SK-N-SH treated with all-trans-retinoic acid at 6 μM for 48 hours (cell line): ENCODE results near the gene USB1.

Experiments used
- ATAC-seq: fragments of 200-7000 bp; cut with Tn5 transposase; 3 replicates; pipeline ENCODE4 v1.9.1; 2020; ENCODE audit warnings: mild to moderate bottlenecking, moderate library complexity
- ARNTL ChIP-seq: fragments of 450-650 bp; formaldehyde crosslinking; IDR thresholded peaks from 2 replicates; pipeline ENCODE4 v1.5.0; 2020; ENCODE audit warnings: low read depth, mild to moderate bottlenecking, moderate library complexity, borderline replicate concordance
- BACH2 ChIP-seq: fragments of 250-450 bp; sonication (Bioruptor Pico); IDR thresholded peaks from 2 replicates; pipeline ENCODE4 v1.9.0; 2021; ENCODE audit warnings: mild to moderate bottlenecking, borderline replicate concordance
- CREB5 ChIP-seq: fragments of 250-450 bp; sonication (Bioruptor Pico); IDR thresholded peaks from 2 replicates; pipeline ENCODE4 v1.5.1; 2020; ENCODE audit warnings: low read depth, mild to moderate bottlenecking, moderate library complexity
- CSDC2 ChIP-seq: fragments of 250-450 bp; sonication (Bioruptor Pico); IDR thresholded peaks from 2 replicates; pipeline ENCODE4 v1.5.0; 2020; ENCODE audit warnings: mild to moderate bottlenecking, moderate library complexity
- CSRNP3 ChIP-seq: fragments of 250-450 bp; sonication (Bioruptor Pico); IDR thresholded peaks from 2 replicates; pipeline ENCODE4 v1.5.1; 2021; ENCODE audit warnings: mild to moderate bottlenecking, moderate library complexity
- GLIS3 ChIP-seq: fragments of 250-450 bp; sonication (Bioruptor Pico); IDR thresholded peaks from 2 replicates; pipeline ENCODE4 v1.5.0; 2020; ENCODE audit warnings: mild to moderate bottlenecking, moderate library complexity
- ISL1 ChIP-seq: fragments of 250-450 bp; sonication (Bioruptor Pico); IDR thresholded peaks from 2 replicates; pipeline ENCODE4 v2.1.2; 2022; ENCODE audit warnings: mild to moderate bottlenecking, moderate library complexity
- OSR1 ChIP-seq: fragments of 250-450 bp; sonication (Bioruptor Pico); IDR thresholded peaks from 2 replicates; pipeline ENCODE4 v1.8.0; 2022; ENCODE audit warnings: moderate library complexity, mild to moderate bottlenecking, inconsistent platforms
- PATZ1 ChIP-seq: fragments of 250-450 bp; sonication (Bioruptor Pico); IDR thresholded peaks from 2 replicates; pipeline ENCODE4 v1.8.0; 2020; ENCODE audit warnings: mild to moderate bottlenecking, moderate library complexity, borderline replicate concordance
- POU6F1 ChIP-seq: fragments of 250-450 bp; sonication (Bioruptor Pico); IDR thresholded peaks from 2 replicates; pipeline ENCODE4 v1.8.0; 2021; ENCODE audit warnings: low read depth, mild to moderate bottlenecking, moderate library complexity, borderline replicate concordance
- PPARA ChIP-seq: fragments of 250-450 bp; sonication (Bioruptor Pico); IDR thresholded peaks from 2 replicates; pipeline ENCODE4 v1.5.0; 2020; ENCODE audit warnings: mild to moderate bottlenecking, borderline replicate concordance
- RARB ChIP-seq: fragments of 250-450 bp; sonication (Bioruptor Pico); IDR thresholded peaks from 2 replicates; pipeline ENCODE4 v1.8.0; 2021; ENCODE audit warnings: mild to moderate bottlenecking, moderate library complexity
- SNAI2 ChIP-seq: fragments of 250-450 bp; sonication (Bioruptor Pico); IDR thresholded peaks from 2 replicates; pipeline ENCODE4 v1.5.0; 2020; ENCODE audit warnings: mild to moderate bottlenecking, moderate library complexity
- TOX ChIP-seq: fragments of 250-450 bp; sonication (Bioruptor Pico); IDR thresholded peaks from 2 replicates; pipeline ENCODE4 v1.8.0; 2021; ENCODE audit warnings: mild to moderate bottlenecking, moderate library complexity, borderline replicate concordance
- TSHZ2 ChIP-seq: fragments of 250-450 bp; sonication (Bioruptor Pico); IDR thresholded peaks from 2 replicates; pipeline ENCODE4 v1.5.0; 2020; ENCODE audit warnings: mild to moderate bottlenecking, moderate library complexity
- ZC3H10 ChIP-seq: fragments of 250-450 bp; sonication (Bioruptor Pico); IDR thresholded peaks from 2 replicates; pipeline ENCODE4 v1.5.1; 2021; ENCODE audit warnings: mild to moderate bottlenecking, moderate library complexity
- ZFP3 ChIP-seq: fragments of 250-450 bp; sonication (Bioruptor Pico); IDR thresholded peaks from 2 replicates; pipeline ENCODE4 v1.5.0; 2020; ENCODE audit warnings: mild to moderate bottlenecking, moderate library complexity
- ZFP30 ChIP-seq: fragments of 450-650 bp; formaldehyde crosslinking; IDR thresholded peaks from 2 replicates; pipeline ENCODE4 v1.5.0; 2022; ENCODE audit warnings: mild to moderate bottlenecking, moderate library complexity
- ZNF565 ChIP-seq: fragments of 450-650 bp; formaldehyde crosslinking; conservative IDR thresholded peaks from 2 replicates; pipeline ENCODE4 v1.5.0; 2020; ENCODE audit warnings: low read depth, mild to moderate bottlenecking, moderate library complexity
- ZNF70 ChIP-seq: fragments of 450-650 bp; formaldehyde crosslinking; IDR thresholded peaks from 2 replicates; pipeline ENCODE4 v1.5.0; 2020; ENCODE audit warnings: mild to moderate bottlenecking, moderate library complexity
- ZNF8 ChIP-seq: fragments of 450-650 bp; formaldehyde crosslinking; IDR thresholded peaks from 2 replicates; pipeline ENCODE4 v1.5.0; 2020; ENCODE audit warnings: mild to moderate bottlenecking, moderate library complexity

USB1 gene

GRCh38 chr16:57962046-57962445 lies 39.2 kb upstream of the USB1 start:
- no peak for ATAC-seq
- TF ChIP-seq ZFP3 (no peak), ZFP30 (no peak), CSRNP3 (CRISPR knock-in tag) (no peak), RARB (CRISPR knock-in tag) (no peak), OSR1 (CRISPR knock-in tag) (no peak), ZNF8 (CRISPR knock-in tag) (no peak), GLIS3 (no peak), BACH2 (CRISPR knock-in tag) (no peak), ISL1 (no peak), POU6F1 (CRISPR knock-in tag) (no peak), CSDC2 (CRISPR knock-in tag) (no peak), TSHZ2 (CRISPR knock-in tag) (no peak), ZC3H10 (no peak), PPARA (no peak), PATZ1 (CRISPR knock-in tag) (no peak), TOX (CRISPR knock-in tag) (no peak), ZNF70 (CRISPR knock-in tag) (no peak)

- TF ChIP-seq PPARA, result no peak
- TF ChIP-seq GLIS3, result no peak
- TF ChIP-seq SNAI2, result no peak
- TF ChIP-seq ISL1, result no peak
- no peak for TF ChIP-seq BACH2 (CRISPR knock-in tag)
- TF ChIP-seq CREB5 (CRISPR knock-in tag), result no peak
- TF ChIP-seq TOX (CRISPR knock-in tag), result no peak
- TF ChIP-seq RARB (CRISPR knock-in tag), result no peak
- TF ChIP-seq CSDC2 (CRISPR knock-in tag), result no peak
- no peak for TF ChIP-seq OSR1 (CRISPR knock-in tag)
- TF ChIP-seq ARNTL (CRISPR knock-in tag), result no peak
- no peak for TF ChIP-seq ZFP3
- no peak for TF ChIP-seq ZC3H10
- no peak for TF ChIP-seq CSRNP3 (CRISPR knock-in tag)
- TF ChIP-seq ZNF565 (CRISPR knock-in tag), result no peak
- no peak for TF ChIP-seq ZFP30
- TF ChIP-seq TSHZ2 (CRISPR knock-in tag), result no peak
- TF ChIP-seq, all 23 proteins: peak for 0
- no peak for ATAC-seq
Observed at GRCh38 chr16:57962756-57963155, 38.5 kb upstream of the USB1 start.
